ENCODE data around the gene TMEM170B. TPM values are rescaled to one million over a fixed set of nuclear protein-coding genes. Genes with fewer than 3 reads are reported as not detected.
A peak's percentile ranks its signal among the peaks of the same experiment; 100 is the strongest.

TMEM170B gene
- total RNA-seq, 1 donor from 2014 or later = 9.2 TPM

DNA sequence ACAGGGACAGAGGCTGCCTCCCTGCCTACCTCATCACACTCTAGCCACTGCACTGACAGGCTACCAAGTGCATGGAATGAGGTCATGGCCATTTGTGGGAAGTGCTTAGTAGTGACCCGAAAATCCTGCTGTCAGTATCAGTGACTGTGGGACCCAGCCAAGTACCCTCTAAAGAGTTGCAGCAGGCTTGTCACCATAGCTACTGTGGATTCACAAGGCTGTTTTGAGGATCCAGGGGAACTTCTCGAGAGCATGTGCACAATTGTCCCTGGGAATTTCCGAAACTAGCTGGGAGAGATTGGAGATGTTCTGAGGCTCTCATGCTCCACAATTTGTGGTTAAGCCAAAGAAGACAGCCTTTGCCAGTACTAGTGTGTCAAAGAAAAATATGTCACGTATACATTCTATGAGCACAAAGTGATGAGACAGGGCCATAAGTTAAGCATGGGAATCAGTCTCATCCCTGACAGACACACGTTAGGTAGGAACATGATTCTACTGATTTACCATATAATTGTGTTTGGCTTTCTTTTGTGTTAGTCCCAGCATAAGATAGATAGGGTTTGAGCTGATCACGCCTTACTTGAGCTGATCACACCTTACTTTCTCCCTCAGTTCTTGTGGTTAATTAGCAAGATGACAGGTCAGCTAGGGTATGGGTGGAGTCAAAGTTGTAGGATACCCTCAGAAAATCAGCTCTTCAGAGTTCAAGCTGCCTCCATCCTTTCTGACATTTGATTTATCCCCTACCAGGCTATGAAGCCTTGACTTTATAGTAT is 42.6 kb upstream of the TMEM170B start:
- intact Hi-C loops (cut with DNase I) = loop anchor here (10.0 kb wide), 1 partner anchor 350 kb away; no protein-coding TSS in a partner anchor
- Histone ChIP-seq H3K4me3 (no peak overlapping the region), H3K27ac (no peak overlapping the region), H3K9me3 (no peaks in the 10 kb centered on the region), H3K4me1 (peaks cover 21% of the 10 kb centered on the region), H3K27me3 (no peaks in the 10 kb centered on the region), H3K36me3 (no peaks in the 10 kb centered on the region)
- TF ChIP-seq CTCF (IDR thresholded peaks at IDR 0.05) = no peak
- DNase-seq = no peak
- peak; percentile 34 for ATAC-seq

GRCh38 chr6:11495565-11496145 is 41.9 kb upstream of the TMEM170B start:
- Histone ChIP-seq H3K4me1 (peaks cover 21% of the 10 kb centered on the region), H3K4me3 (no peak overlapping the region), H3K9me3 (no peaks in the 10 kb centered on the region), H3K27ac (peak overlapping the region; percentile 65), H3K36me3 (no peaks in the 10 kb centered on the region), H3K27me3 (no peaks in the 10 kb centered on the region)
- intact Hi-C loops (cut with DNase I) = loop anchor here (10.0 kb wide), 1 partner anchor 351 kb away; no protein-coding TSS in a partner anchor
- no peak for ATAC-seq
- DNase-seq = no peak
- no peak for TF ChIP-seq CTCF (IDR thresholded peaks at IDR 0.05)

DNA sequence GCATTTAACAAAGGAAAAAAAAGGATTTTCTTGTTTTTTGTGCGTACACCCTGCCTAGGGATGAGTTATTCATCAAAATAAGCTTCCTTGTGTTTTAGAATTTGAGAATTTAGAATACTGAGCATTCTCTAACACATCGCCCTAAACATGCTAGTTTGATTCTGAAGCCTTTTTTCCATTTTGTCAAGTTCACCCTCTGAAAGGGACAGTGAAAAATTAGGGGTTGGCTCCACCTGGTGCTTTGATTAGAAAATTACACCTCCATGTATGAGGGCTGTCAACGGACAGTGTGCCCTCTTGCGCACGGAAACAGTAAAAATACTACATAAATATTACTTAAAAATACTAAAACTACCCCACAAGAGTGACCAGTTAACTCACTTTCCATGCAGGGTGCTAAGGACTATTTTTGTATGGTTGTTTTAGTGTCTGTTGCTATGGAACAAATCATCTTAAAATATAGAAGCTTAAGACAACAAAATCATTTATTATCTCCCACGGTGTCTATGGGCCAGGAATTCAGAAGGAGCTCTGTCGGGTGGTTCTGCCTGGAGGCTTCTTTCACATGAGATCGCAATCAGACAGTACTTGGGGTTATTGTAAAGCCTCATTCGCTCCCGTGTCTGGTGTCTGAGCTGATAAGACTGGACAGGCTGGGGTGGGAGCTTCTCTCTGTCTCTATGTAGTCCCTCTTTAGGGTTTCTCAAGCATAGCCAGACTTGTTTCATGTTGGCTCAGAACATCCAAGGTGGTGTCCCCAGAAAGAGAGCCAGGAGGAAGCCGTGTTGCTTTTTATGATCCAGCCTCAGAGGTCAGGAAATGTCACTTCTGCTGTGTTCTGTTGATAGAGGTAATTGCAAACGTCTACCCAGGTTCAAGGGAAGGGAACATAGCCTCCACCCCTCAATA is 41.1 kb upstream of the TMEM170B start:
- peak; percentile 93 for TF ChIP-seq CTCF (IDR thresholded peaks at IDR 0.05)
- no peaks in the 10 kb centered on the region for H3K27me3 ChIP-seq
- DNase-seq (no peak), ATAC-seq (peak; percentile 95)
- H3K9me3 ChIP-seq = no peaks in the 10 kb centered on the region
- peaks cover 21% of the 10 kb centered on the region for H3K4me1 ChIP-seq
- peak overlapping the region; percentile 65 for H3K27ac ChIP-seq
- H3K4me3 ChIP-seq = no peak overlapping the region
- intact Hi-C loops (cut with DNase I) = loop anchor here (10.0 kb wide), 1 partner anchor 352 kb away; no protein-coding TSS in a partner anchor
- no peaks in the 10 kb centered on the region for H3K36me3 ChIP-seq

DNA sequence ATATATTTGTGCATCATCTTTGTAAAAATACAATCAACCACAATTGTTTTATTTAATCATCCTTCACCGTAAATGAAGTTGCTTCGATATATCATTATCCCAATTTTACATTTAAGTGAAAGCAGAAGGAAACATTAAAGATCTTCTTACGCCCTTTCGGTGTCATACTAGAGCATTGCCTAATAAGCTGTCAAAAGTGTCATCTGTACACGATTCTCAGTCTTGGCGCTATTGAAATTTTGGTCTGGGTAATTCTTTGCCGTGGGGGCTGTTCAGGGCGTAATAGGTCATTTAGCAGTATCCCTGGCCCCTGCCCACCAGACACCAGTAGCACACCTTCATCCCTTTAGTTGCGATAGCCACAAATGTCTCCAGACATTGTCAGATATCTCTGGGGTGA is 40.4 kb upstream of the TMEM170B start:
- Histone ChIP-seq H3K36me3 (no peaks in the 10 kb centered on the region), H3K4me3 (no peak overlapping the region), H3K27ac (no peak overlapping the region), H3K27me3 (no peaks in the 10 kb centered on the region), H3K9me3 (no peaks in the 10 kb centered on the region), H3K4me1 (peaks cover 21% of the 10 kb centered on the region)
- intact Hi-C loops (cut with DNase I) = loop anchor here (10.0 kb wide), 1 partner anchor 352 kb away; no protein-coding TSS in a partner anchor
- no peak for ATAC-seq
- no peak for TF ChIP-seq CTCF (IDR thresholded peaks at IDR 0.05)
- DNase-seq = no peak

DNA sequence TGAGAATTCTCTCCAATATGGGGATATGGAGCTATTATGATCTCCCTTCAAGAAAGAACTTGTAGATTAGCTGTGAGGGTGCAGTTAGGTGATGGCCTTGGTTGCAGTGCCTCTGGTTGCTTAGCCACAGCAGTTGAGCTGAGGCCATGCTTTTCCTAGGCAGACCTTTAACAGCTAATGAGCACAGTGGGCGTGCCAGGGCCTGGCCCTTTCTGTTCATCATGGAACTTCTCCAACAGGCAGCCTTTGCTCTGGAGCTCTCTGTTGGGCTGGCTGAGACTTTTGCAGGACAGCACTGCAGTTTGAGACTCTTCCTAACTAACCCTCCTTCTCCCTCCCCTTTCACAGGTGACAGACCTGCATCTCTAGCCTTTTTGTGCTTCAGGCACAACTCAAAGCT is 39.7 kb upstream of the TMEM170B start:
- intact Hi-C loops (cut with DNase I) = loop anchor here (10.0 kb wide), 1 partner anchor 353 kb away; no protein-coding TSS in a partner anchor
- no peak for TF ChIP-seq CTCF (IDR thresholded peaks at IDR 0.05)

More for the DNA sequence above, 39.7 kb upstream of the TMEM170B start:
- peak; percentile 15 for ATAC-seq
- peaks cover 21% of the 10 kb centered on the region for H3K4me1 ChIP-seq
- no peaks in the 10 kb centered on the region for H3K9me3 ChIP-seq
- no peak overlapping the region for H3K4me3 ChIP-seq
- no peak for DNase-seq
- no peaks in the 10 kb centered on the region for H3K27me3 ChIP-seq
- no peaks in the 10 kb centered on the region for H3K36me3 ChIP-seq
- H3K27ac ChIP-seq = no peak overlapping the region
